HepG2 (cell line): ENCODE data around the gene NVL. TPM values are rescaled to one million over a fixed set of nuclear protein-coding genes. Genes with fewer than 3 reads are reported as not detected.

Experiments used
- AGO1 ChIP-seq: fragments of 200-400 bp; formaldehyde crosslinking; IDR thresholded peaks from 2 replicates; pipeline ENCODE4 v1.6.1; 2017; ENCODE audit warnings: mild to moderate bottlenecking, low read depth, low read length, moderate library complexity; ENCODE audit not compliant: poor library complexity, severe bottlenecking
- BRD4 ChIP-seq: sonication (generic); formaldehyde crosslinking; IDR thresholded peaks from 2 replicates; pipeline ENCODE4 v1.4.0; 2020; ENCODE audit warnings: missing genetic modification reagents
- CBFB ChIP-seq: sonication (generic); formaldehyde crosslinking; IDR thresholded peaks from 2 replicates; pipeline ENCODE4 v1.4.0; 2020; ENCODE audit warnings: missing genetic modification reagents
- CEBPG ChIP-seq: IDR thresholded peaks from 2 replicates; pipeline ENCODE4 v1.6.1; 2016
- DRAP1 ChIP-seq: IDR thresholded peaks from 2 replicates; pipeline ENCODE4 v1.6.1; 2016; ENCODE audit warnings: missing genetic modification reagents, missing compliant biosample characterization
- GMEB1 ChIP-seq: sonication (generic); formaldehyde crosslinking; IDR thresholded peaks from 2 replicates; pipeline ENCODE4 v1.5.1; 2020; ENCODE audit warnings: missing genetic modification reagents, mild to moderate bottlenecking, borderline replicate concordance
- HDAC6 ChIP-seq: fragments of 200-600 bp; sonication (generic); IDR thresholded peaks from 2 replicates; pipeline ENCODE4 v1.7.0; 2017; ENCODE audit warnings: mild to moderate bottlenecking, antibody characterized with exemption, low read length, low read depth
- HES4 ChIP-seq: sonication (generic); formaldehyde crosslinking; IDR thresholded peaks from 2 replicates; pipeline ENCODE4 v1.9.0; 2021; ENCODE audit warnings: mild to moderate bottlenecking, missing genetic modification reagents, borderline replicate concordance
- HOXA5 ChIP-seq: sonication (generic); formaldehyde crosslinking; IDR thresholded peaks from 2 replicates; pipeline ENCODE4 v1.4.0; 2020; ENCODE audit warnings: missing genetic modification reagents
- MTF1 ChIP-seq: sonication (generic); formaldehyde crosslinking; IDR thresholded peaks from 2 replicates; pipeline ENCODE4 v1.5.0; 2020; ENCODE audit warnings: missing genetic modification reagents
- MXD4 ChIP-seq: IDR thresholded peaks from 2 replicates; pipeline ENCODE4 v1.6.1; 2016; ENCODE audit warnings: mild to moderate bottlenecking, missing biosample characterization, missing genetic modification reagents
- NFIB ChIP-seq: sonication (generic); formaldehyde crosslinking; IDR thresholded peaks from 2 replicates; pipeline ENCODE4 v1.9.0; 2021; ENCODE audit warnings: missing genetic modification reagents, mild to moderate bottlenecking, borderline replicate concordance
- PRMT3 ChIP-seq: sonication (generic); formaldehyde crosslinking; IDR thresholded peaks from 2 replicates; pipeline ENCODE4 v1.8.1; 2022; ENCODE audit warnings: low read depth, mild to moderate bottlenecking, moderate library complexity, missing genetic modification reagents, borderline replicate concordance
- SMAD9 ChIP-seq: sonication (generic); formaldehyde crosslinking; IDR thresholded peaks from 2 replicates; pipeline ENCODE4 v1.5.1; 2020; ENCODE audit warnings: mild to moderate bottlenecking, missing genetic modification reagents
- ZBTB10 ChIP-seq: sonication (generic); formaldehyde crosslinking; IDR thresholded peaks from 2 replicates; pipeline ENCODE4 v1.4.0; 2020; ENCODE audit warnings: missing genetic modification reagents, borderline replicate concordance
- ZNF333 ChIP-seq: sonication (generic); formaldehyde crosslinking; IDR thresholded peaks from 2 replicates; pipeline ENCODE4 v1.4.0; 2020; ENCODE audit warnings: mild to moderate bottlenecking, missing genetic modification reagents, borderline replicate concordance
- ZNF777 ChIP-seq: sonication (generic); formaldehyde crosslinking; IDR thresholded peaks from 2 replicates; pipeline ENCODE4 v1.4.0; 2020; ENCODE audit warnings: missing genetic modification reagents
- ZNF780A ChIP-seq: sonication (generic); formaldehyde crosslinking; IDR thresholded peaks from 2 replicates; pipeline ENCODE4 v1.8.0; 2022; ENCODE audit warnings: mild to moderate bottlenecking, missing genetic modification reagents, moderate library complexity
- ZNF790 ChIP-seq: sonication (generic); formaldehyde crosslinking; IDR thresholded peaks from 2 replicates; pipeline ENCODE4 v1.8.0; 2022; ENCODE audit warnings: missing genetic modification reagents, mild to moderate bottlenecking, borderline replicate concordance
- ZSCAN5A ChIP-seq: sonication (generic); formaldehyde crosslinking; IDR thresholded peaks from 2 replicates; pipeline ENCODE4 v1.8.0; 2022; ENCODE audit warnings: mild to moderate bottlenecking, missing genetic modification reagents, borderline replicate concordance
- polyA plus RNA-seq, 8 experiments: library from polyadenylated mRNA; depleted of rRNA in 3 of 8; stranded (reverse) in 7 of 8; unstranded in 1 of 8; fragments of >200 nt; fragmentation: Illumina TruSeq in 4 of 8; extraction: Trizol in 4 of 8; gene quantifications; 2 replicates each; pipeline versions ENCODE4 v1.2.1 to v1.2.3, GENCODE V29; 2011 to 2016; ENCODE audit warnings: low read depth in 4 of 8, missing spikeins in 1 of 8, mixed read lengths in 1 of 8; ENCODE audit not compliant: insufficient read depth in 1 of 8
- total RNA-seq, 5 experiments: library from RNA; depleted of rRNA; stranded (reverse); fragments of >200 nt; fragmentation: Illumina TruSeq; extraction: Trizol; gene quantifications; 2 replicates each; pipeline ENCODE4 v1.2.3, GENCODE V29; 2016; ENCODE audit warnings: low read depth in 1 of 5

The NVL gene
- total and polyA plus RNA-seq, 2 of the 13 experiments (the other 11 are each of a cell fraction or from before 2014, with no cell fraction given), result 8.3 to 21.0 TPM

GRCh38 chr1:224329842-224330753 is at the start of gene NVL (continued):
- TF ChIP-seq ZBTB10, result no peak
- 0 out of 2 replicates have a peak, but pooled peaks have one; percentile 60 for TF ChIP-seq ZSCAN5A (CRISPR knock-in tag)
- peak; percentile 63 for TF ChIP-seq MXD4 (CRISPR knock-in tag)
- TF ChIP-seq CBFB (CRISPR knock-in tag), result 0 out of 2 replicates have a peak, but pooled peaks have one; percentile 35
- no peak for TF ChIP-seq PRMT3
- no peak for TF ChIP-seq AGO1
- TF ChIP-seq BRD4 (CRISPR knock-in tag), result no peak
- no peak for TF ChIP-seq NFIB (CRISPR knock-in tag)
- no peak for TF ChIP-seq HES4 (CRISPR knock-in tag)
- no peak for TF ChIP-seq ZNF790 (CRISPR knock-in tag)
- no peak for TF ChIP-seq MTF1
- TF ChIP-seq HOXA5 (CRISPR knock-in tag), result peak; percentile 52; the same call in 1 of the 2 replicates
- TF ChIP-seq CEBPG (CRISPR knock-in tag), result 0 out of 2 replicates have a peak, but pooled peaks have one; percentile 17
- no peak for TF ChIP-seq SMAD9 (CRISPR knock-in tag)
- no peak for TF ChIP-seq ZNF780A (CRISPR knock-in tag)
- peak; percentile 71; the same call in 1 of the 2 replicates for TF ChIP-seq ZNF333 (CRISPR knock-in tag)
- TF ChIP-seq GMEB1 (CRISPR knock-in tag), result peak; percentile 75
- TF ChIP-seq DRAP1 (CRISPR knock-in tag), result peak; percentile 37; the same call in 1 of the 2 replicates
- TF ChIP-seq ZNF777 (CRISPR knock-in tag), result no peak
- peak; percentile 98 for TF ChIP-seq HDAC6
